ENCODE data around the gene ISG20. TPM values are rescaled to one million over a fixed set of nuclear protein-coding genes. Genes with fewer than 3 reads are reported as not detected.

Gene ISG20
- total RNA-seq, 2 experiments from 2014 or later, result 209 to 215 TPM

DNA sequence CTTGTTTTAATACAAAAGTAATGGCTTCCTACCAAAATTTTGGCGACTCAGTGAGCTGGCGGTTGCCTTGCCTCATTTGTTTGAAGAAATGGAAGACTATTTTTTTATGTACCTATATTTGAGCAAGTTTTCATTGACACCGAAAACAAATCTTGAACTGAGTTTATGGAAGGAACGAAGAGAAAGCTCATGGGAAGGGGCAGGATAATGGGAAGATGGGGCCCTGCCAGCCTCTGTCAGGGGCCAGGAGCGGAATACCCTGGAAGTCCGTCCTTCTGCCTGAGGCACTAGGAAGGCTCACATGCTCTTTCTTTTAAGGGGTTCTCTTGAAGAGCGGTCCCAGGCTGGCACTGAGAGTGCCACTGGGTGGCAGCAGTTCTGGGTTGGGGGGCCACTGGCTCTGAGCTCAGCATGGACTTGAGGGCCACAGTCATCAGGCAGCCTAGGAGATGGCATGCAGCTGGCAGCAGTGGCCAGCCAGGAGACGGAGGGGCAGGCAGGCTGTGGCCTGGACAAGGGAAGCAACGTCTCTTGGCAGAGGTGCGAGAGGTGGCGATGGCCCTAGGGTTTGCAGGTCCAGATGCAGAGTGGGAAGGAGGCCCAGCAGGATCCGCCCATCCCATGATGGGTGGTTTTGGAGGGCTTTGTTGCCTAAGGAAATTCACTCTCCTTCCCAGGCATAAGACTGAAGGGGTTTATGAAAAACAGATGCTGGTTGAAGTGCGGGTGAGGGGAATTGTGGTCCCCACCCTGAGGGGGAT lies 41.6 kb downstream of the ISG20 start:
- H3K27ac Mint-ChIP-seq, result no peak overlapping the region

DNA sequence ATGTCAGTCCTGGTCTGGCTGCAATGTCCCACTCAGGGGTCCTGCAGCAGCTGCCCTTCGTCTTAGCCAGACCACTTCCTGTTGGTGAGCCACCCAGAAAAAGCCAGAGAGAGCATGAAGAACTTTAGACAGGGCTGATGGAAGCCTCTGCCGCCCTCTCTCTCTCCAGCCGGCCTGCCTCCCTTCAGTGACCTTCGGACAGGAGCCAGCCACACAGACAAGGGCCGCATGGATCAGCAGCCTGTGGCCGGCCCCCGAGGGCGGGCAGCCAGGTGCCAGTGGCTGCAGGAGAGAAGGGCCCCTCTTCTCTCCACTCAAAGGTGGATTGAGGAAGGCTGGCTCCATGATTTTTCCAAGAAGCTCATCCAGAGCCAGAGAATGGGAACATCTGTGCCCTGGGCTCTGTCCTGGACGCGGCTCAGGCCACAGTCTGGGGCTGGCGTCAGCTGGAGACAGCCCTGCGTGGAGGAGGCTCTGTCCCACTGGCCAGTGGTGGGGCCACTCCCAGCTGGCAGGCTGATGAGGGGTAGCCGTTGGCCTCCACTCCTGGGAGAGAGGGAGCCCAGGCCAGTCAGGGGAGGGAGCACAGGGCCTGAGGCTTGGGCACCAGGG lies 42.9 kb downstream of the ISG20 start:
- H3K36me3 Mint-ChIP-seq, result no peaks in the 10 kb centered on the region
- POLR2A ChIA-PET, result no interaction called here

More for the DNA sequence above, 41.6 kb downstream of the ISG20 start:
- DNase-seq (no peak), ATAC-seq (ENCODE audit: low read depth) (no peak)
- POLR2A ChIA-PET, result no interaction called here
- H3K36me3 Mint-ChIP-seq, result no peaks in the 10 kb centered on the region
- H3K4me3 Mint-ChIP-seq, result no peak overlapping the region
- no peaks in the 10 kb centered on the region for H3K9me3 Mint-ChIP-seq
- no peaks in the 10 kb centered on the region for H3K4me1 Mint-ChIP-seq
- peaks cover 3% of the 10 kb centered on the region for H3K27me3 Mint-ChIP-seq

DNA sequence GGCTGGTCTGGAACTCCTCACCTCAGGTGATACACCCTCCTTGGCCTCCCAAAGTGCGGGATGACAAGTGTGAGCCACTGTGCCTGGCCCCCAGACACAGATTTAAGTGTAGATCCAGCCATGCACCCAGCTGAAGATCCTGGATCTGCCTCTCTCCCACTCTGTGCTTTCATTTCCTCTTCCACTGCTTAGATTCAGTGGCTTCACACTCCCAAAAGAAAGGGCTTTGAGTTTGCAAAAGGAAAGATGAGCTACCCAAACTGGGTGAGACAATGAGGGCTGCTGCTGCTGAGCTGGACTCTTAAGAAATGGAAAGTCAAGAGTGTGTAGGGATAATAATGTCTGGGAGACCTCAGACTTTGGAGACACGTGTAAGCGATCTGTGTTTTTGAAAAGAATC lies 45.5 kb downstream of the ISG20 start:
- H3K4me1 Mint-ChIP-seq, result no peaks in the 10 kb centered on the region

More for the DNA sequence above, 42.9 kb downstream of the ISG20 start:
- ATAC-seq (ENCODE audit: low read depth) (no peak), DNase-seq (no peak)
- H3K4me1 Mint-ChIP-seq, result no peaks in the 10 kb centered on the region
- H3K4me3 Mint-ChIP-seq, result no peak overlapping the region
- H3K27ac Mint-ChIP-seq, result no peak overlapping the region
- H3K27me3 Mint-ChIP-seq, result peaks cover 3% of the 10 kb centered on the region
- H3K9me3 Mint-ChIP-seq, result no peaks in the 10 kb centered on the region

DNA sequence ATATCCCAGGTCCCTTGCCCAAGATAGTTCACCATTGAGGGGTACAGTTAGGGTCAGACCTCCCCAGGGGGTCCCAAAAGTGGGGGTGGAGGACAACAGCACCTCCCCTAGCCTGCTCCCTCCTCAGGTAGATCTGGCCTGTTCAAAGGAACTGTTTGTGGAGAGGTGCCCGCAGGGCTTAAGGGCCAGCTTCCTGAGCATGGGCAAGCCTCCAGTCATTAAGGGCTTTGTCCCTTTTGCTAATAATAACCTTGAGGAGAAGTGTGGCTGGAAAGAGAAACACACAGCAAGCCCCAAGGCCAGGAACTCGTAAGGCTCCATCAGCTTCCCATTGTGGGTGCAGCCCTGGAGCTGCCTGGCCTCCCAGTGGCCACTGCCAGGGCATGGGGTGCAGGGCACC lies 47.4 kb downstream of the ISG20 start:
- Mint-ChIP-seq H3K4me3 (no peak overlapping the region), H3K9me3 (peaks cover 2% of the 10 kb centered on the region), H3K27ac (no peak overlapping the region), H3K27me3 (peaks cover 11% of the 10 kb centered on the region), H3K36me3 (no peaks in the 10 kb centered on the region), H3K4me1 (no peaks in the 10 kb centered on the region)
- POLR2A ChIA-PET, result no interaction called here
- no peak for DNase-seq
- ATAC-seq (ENCODE audit: low read depth), result no peak

More for the DNA sequence above, 45.5 kb downstream of the ISG20 start:
- no peak for DNase-seq
- no peaks in the 10 kb centered on the region for H3K36me3 Mint-ChIP-seq
- no peak overlapping the region for H3K4me3 Mint-ChIP-seq
- no peak overlapping the region for H3K27ac Mint-ChIP-seq
- peaks cover 2% of the 10 kb centered on the region for H3K9me3 Mint-ChIP-seq
- peaks cover 11% of the 10 kb centered on the region for H3K27me3 Mint-ChIP-seq
- POLR2A ChIA-PET, result no interaction called here
- ATAC-seq (ENCODE audit: low read depth), result no peak

DNA sequence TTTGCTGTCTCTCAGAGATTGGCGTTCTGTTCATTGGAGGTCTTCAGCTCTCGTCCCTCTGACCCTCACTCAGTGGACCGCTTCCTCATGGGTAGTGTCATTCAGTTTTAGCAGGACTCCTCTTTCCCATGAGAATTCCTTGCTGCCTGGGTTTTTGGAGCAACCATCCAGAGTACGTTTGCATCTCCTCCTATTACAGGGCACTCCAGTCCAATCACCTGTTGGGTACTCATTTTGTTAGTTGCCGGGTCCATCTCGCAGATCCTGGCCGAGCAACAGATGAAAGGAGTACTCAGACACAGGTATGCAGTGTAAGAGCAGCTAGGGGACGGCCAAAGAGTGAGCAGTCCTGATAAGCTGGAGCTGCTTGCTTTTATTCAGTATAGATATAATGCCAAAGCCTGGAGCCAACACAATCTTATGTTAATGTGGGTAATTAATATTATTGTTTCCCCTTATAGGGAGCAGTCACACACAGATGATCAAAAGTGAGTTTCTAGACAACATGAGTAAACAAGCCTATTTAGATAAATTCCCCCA lies 49.6 kb downstream of the ISG20 start:
- Mint-ChIP-seq H3K9me3 (peaks cover 2% of the 10 kb centered on the region), H3K36me3 (no peaks in the 10 kb centered on the region), H3K4me1 (no peaks in the 10 kb centered on the region), H3K4me3 (no peak overlapping the region), H3K27me3 (peaks cover 11% of the 10 kb centered on the region), H3K27ac (no peak overlapping the region)
- POLR2A ChIA-PET, result no interaction called here
- ATAC-seq (ENCODE audit: low read depth), result no peak
- no peak for DNase-seq

DNA sequence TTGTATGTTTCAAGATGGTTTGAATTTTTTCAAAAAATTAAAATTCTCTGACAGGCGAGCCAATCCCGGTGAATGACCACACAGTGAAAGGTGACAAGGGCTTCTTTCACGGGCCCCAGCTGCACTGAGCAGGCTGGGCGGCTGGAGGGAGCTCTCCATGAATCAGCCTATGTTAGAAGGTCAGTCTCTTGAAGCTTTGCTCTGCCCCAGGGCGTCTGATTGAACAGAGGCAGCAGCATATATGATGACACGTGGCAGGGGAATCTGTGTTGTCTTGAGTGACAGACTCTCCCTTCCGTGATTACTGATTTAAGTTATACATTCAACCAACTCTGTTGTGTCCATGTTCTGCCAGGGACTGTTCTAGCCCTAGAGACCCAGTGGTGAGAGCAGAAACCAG lies 51.5 kb downstream of the ISG20 start:
- Mint-ChIP-seq H3K27me3 (peaks cover 11% of the 10 kb centered on the region), H3K9me3 (peaks cover 2% of the 10 kb centered on the region), H3K4me1 (no peaks in the 10 kb centered on the region), H3K36me3 (no peaks in the 10 kb centered on the region), H3K4me3 (no peak overlapping the region), H3K27ac (no peak overlapping the region)
- POLR2A ChIA-PET, result no interaction called here
- ATAC-seq (ENCODE audit: low read depth) (no peak), DNase-seq (no peak)

DNA sequence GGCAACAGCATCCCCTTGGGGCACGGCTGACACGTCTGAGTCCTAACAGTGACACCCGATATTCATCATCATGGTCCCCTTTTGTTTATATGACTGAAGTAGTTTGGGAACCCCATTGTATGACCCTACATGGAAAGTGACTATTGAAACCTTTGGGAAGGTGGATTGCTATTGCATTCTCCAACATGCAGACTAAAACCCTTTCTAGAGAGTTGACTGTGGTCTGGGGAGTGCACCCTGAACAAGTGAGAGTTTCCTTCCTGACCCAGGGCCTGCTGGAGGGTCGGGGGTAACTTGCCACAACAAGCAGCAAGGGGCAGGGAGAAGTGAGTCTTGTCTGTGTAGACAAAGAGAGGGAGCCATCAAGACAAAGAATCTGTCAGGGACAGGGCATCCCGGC lies 54.4 kb downstream of the ISG20 start:
- H3K9me3 Mint-ChIP-seq, result no peaks in the 10 kb centered on the region
- H3K4me1 Mint-ChIP-seq, result no peaks in the 10 kb centered on the region
- no peak overlapping the region for H3K4me3 Mint-ChIP-seq
- POLR2A ChIA-PET, result no interaction called here
- peaks cover 3% of the 10 kb centered on the region for H3K27me3 Mint-ChIP-seq
- DNase-seq, result no peak
- H3K27ac Mint-ChIP-seq, result no peak overlapping the region
- H3K36me3 Mint-ChIP-seq, result no peaks in the 10 kb centered on the region
- no peak for ATAC-seq (ENCODE audit: low read depth)

DNA sequence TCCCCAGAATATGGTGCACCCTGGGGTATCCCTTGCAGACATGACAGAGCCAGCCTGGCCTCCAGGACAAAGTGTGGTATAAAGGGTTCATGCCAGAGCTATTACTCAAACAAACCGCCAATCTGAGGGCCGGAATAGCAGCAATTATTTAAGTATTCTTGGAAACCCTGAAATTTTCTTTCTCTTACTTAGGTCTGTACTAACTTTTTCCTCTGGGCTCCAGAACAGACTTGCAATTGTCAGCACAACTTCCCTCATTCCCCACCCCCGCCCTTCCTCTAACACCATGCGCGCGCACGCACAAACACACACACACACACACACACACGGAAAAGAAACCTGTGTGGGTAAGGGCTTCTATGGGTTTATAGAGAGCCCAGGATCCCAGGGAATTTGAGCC lies 56.3 kb downstream of the ISG20 start:
- no peak for ATAC-seq (ENCODE audit: low read depth)
- Mint-ChIP-seq H3K9me3 (no peaks in the 10 kb centered on the region), H3K27me3 (peaks cover 14% of the 10 kb centered on the region), H3K36me3 (no peaks in the 10 kb centered on the region), H3K4me3 (no peak overlapping the region), H3K27ac (no peak overlapping the region), H3K4me1 (no peaks in the 10 kb centered on the region)
- no peak for DNase-seq
- POLR2A ChIA-PET, result no interaction called here

DNA sequence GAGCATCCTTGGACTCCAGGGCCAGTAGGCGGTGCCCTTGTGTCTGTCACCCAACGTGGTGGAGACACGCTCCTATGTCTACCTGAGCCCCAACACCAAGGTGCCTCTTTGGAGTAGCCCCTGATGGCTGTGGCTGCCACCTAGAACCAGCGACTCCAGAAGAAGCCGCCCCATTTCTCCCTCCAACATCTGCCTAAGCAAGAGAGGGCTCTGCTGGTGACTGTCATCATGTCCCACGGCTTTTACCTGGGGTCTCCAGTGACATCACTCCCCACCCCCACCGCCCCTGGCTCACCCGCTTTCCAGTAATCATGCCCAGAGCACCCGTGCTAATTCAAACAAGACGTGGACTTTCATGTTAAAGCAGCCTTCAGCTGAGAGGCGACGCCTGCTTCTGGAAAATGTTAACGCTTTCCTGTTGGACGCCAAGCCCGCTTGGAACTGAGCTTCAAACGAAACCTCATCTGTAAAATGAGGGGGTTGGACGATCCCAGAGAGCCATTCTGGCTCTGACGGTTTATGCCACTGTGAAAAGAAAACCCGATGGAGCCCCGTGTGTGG lies 57.0 kb downstream of the ISG20 start:
- ATAC-seq (ENCODE audit: low read depth) (no peak), DNase-seq (no peak)
- Mint-ChIP-seq H3K4me3 (no peak overlapping the region), H3K4me1 (no peaks in the 10 kb centered on the region), H3K27ac (no peak overlapping the region), H3K36me3 (no peaks in the 10 kb centered on the region), H3K27me3 (peaks cover 14% of the 10 kb centered on the region), H3K9me3 (no peaks in the 10 kb centered on the region)
- POLR2A ChIA-PET, result no interaction called here

DNA sequence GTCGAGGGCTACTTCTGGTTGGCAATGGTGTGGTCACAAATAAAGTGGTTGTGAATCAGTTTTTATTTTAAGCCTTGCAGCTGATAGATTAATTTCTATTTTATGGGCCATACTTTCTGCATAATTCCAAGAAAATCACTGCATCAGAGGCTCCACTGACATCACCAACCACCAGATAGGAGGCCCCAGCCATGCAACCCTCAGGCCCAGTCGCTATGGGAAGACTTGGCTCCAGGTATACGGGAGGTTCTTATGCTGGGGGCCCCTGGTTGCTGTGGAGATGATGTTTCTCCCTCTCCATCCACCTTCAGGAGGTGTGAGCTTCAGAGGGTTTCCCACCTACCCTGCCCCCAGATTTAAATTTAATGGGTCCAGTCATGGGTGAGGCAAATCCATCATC lies 57.4 kb downstream of the ISG20 start:
- POLR2A ChIA-PET, result no interaction called here
- DNase-seq, result no peak
- ATAC-seq (ENCODE audit: low read depth), result no peak
- Mint-ChIP-seq H3K27ac (no peak overlapping the region), H3K36me3 (no peaks in the 10 kb centered on the region), H3K9me3 (no peaks in the 10 kb centered on the region), H3K4me1 (no peaks in the 10 kb centered on the region), H3K27me3 (peaks cover 14% of the 10 kb centered on the region), H3K4me3 (no peak overlapping the region)

DNA sequence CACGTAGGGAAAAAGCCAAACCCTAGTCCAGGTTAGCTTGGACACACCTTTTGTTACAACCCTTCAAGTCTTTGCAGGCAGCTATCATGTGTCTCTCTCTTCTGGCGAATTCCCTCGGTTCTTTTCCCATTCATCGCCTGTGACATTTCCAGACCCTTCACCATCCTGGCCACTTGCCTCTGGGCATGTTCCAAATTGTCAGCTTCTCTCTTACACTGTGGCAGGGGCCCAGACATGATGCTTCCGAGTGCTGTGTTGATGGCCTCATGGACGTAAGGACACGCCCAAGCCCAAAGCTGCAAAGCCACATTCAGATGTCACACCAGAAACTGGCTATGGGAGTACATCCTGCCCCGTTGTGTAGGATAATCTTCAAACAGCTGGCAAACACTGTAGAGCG lies 58.5 kb downstream of the ISG20 start:
- Mint-ChIP-seq H3K27ac (no peak overlapping the region), H3K4me3 (no peak overlapping the region), H3K27me3 (peaks cover 14% of the 10 kb centered on the region), H3K36me3 (no peaks in the 10 kb centered on the region), H3K4me1 (no peaks in the 10 kb centered on the region), H3K9me3 (no peaks in the 10 kb centered on the region)
- POLR2A ChIA-PET, result no interaction called here
- ATAC-seq (ENCODE audit: low read depth) (no peak), DNase-seq (no peak)

DNA sequence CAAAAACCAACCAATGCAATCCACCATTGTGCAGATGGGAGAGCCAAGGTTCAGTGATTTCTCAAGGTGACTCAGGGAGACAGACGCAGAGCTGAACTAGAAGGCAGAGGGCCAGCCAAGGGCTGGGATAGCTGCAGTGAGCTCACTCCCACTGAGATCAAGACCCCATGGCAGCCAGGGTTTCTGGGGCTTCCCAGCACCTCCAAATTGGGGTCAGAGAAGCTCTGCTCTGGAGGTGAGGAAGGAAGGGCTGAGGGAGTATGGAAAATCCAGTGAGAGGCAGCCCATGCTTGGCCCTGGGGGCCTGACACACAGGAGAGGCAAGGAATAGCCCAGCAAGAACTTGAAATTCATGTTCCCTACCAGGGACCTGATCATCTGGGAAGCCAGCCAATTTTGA lies 61.0 kb downstream of the ISG20 start:
- ATAC-seq (ENCODE audit: low read depth), result no peak
- no peak for DNase-seq
- Mint-ChIP-seq H3K4me1 (peaks cover 8% of the 10 kb centered on the region), H3K27me3 (peaks cover 30% of the 10 kb centered on the region), H3K9me3 (no peaks in the 10 kb centered on the region), H3K36me3 (no peaks in the 10 kb centered on the region), H3K27ac (no peak overlapping the region), H3K4me3 (no peak overlapping the region)
- POLR2A ChIA-PET, result no interaction called here

DNA sequence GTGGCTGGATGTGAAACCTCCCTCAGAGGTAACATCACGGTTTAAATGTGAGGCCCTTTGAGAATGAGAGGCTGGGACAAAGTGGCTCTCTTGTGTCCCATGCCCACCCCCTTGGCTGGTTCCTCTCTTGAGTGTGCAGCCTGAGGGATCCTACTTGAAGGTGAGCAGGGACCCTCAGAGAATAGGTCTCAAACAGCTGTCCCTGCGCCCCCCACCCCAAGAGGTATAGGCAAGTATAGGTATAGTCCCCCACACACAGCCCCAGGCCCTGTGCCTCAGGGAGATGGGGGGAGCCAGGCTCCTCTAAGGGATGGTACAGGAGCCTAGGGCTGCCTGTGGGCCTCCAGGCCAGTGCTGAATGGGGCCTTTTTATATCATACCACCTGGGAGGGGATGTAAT lies 61.9 kb downstream of the ISG20 start:
- peaks cover 32% of the 10 kb centered on the region for H3K27me3 Mint-ChIP-seq
- H3K4me3 Mint-ChIP-seq, result no peak overlapping the region
- no peaks in the 10 kb centered on the region for H3K9me3 Mint-ChIP-seq
- no peaks in the 10 kb centered on the region for H3K36me3 Mint-ChIP-seq
- H3K27ac Mint-ChIP-seq, result no peak overlapping the region
- POLR2A ChIA-PET, result no interaction called here
- no peak for ATAC-seq (ENCODE audit: low read depth)
- DNase-seq, result no peak
- H3K4me1 Mint-ChIP-seq, result peaks cover 9% of the 10 kb centered on the region

DNA sequence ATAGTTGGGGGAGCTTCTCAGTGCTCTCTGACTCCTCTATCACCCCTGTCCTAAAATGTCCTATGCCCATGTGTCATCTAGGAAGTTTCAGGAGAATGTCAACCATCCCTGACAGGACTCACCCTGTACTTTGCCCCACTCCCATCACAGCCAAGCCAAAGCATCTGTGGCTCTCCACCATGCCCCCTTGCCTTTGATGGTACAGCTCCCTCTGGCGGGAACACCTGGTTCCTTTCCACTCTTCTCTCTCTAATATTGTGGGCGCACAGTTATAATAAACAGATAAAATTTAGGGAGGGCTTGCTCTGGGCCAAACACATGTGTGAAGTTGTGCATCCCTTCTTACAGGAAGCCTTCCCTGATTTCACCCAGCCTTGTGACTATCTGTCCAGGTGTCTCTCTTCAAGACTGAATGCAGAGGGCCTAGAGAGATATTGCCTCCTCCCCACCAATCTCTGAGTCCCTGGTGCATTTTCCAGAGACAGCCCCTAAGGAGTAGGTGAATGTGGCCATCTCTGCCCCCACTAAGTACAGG lies 62.8 kb downstream of the ISG20 start:
- Mint-ChIP-seq H3K36me3 (no peaks in the 10 kb centered on the region), H3K4me1 (peaks cover 11% of the 10 kb centered on the region), H3K27me3 (peaks cover 39% of the 10 kb centered on the region), H3K9me3 (no peaks in the 10 kb centered on the region), H3K4me3 (no peak overlapping the region), H3K27ac (no peak overlapping the region)
- POLR2A ChIA-PET, result no interaction called here
- peak; percentile 35 for ATAC-seq (ENCODE audit: low read depth)
- no peak for DNase-seq

All from activated naive CD8-positive, alpha-beta T cell treated with anti-CD3 and anti-CD28 coated beads, Interleukin-2, amount 10 ng/mL, durations not matched to agents 7 days and 5 days (primary cell).